Thyroid gland (tissue), 4 donors: Measurements from ENCODE around the gene SNAP91.

Experiments
- CTCF ChIP-seq, 6 experiments: fragments of 200-600 bp in 3 of 6; fragments of 450-650 bp in 3 of 6; sonication (generic) in 3 of 6; IDR thresholded peaks; one replicate each; pipeline ENCODE4 v1.5.1; 2016 to 2019; ENCODE audit warnings: antibody characterized with exemption in 6 of 6, mild to moderate bottlenecking in 2 of 6, inconsistent platforms in 1 of 6, moderate library complexity in 1 of 6
- POLR2A ChIP-seq, 2 donors: fragments of 450-650 bp; IDR thresholded peaks; one replicate each; pipeline ENCODE4 v1.6.1; 2017; ENCODE audit warnings: antibody characterized with exemption in 2 of 2, mild to moderate bottlenecking in 2 of 2, moderate library complexity in 1 of 2

GRCh38 chr6:83514866-83515466, 193.9 kb downstream of the SNAP91 start:
- TF ChIP-seq CTCF (IDR thresholded peaks at IDR 0.05) (peak; percentile 44 to 87 (median 75)), POLR2A (IDR thresholded peaks at IDR 0.05) (no peak)
